Stimulated activated CD8-positive, alpha-beta memory T cell treated with anti-CD3 and anti-CD28 coated beads, Interleukin-12 subunit alpha, Interleukin-12 subunit beta, amount 100 ng/mL, for 24 hours (primary cell): ENCODE data around the gene ZFR.

Experiments used
- DNase-seq: peaks from one replicate; pipeline ENCODE4 v3.0.0-alpha.2; 2020; ENCODE audit errors: extremely low read depth

Gene ZFR

GRCh38 chr5:32360906-32361305 is 83.6 kb downstream of the ZFR start:
- no peak for DNase-seq

GRCh38 chr5:32358611-32359010 is 85.9 kb downstream of the ZFR start:
- DNase-seq = no peak

- DNase-seq = no peak
Observed at GRCh38 chr5:32357658-32358057, 86.9 kb downstream of the ZFR start.

- no peak for DNase-seq
Observed at GRCh38 chr5:32355686-32356085, 88.9 kb downstream of the ZFR start.

GRCh38 chr5:32353420-32353819 is 91.1 kb downstream of the ZFR start:
- DNase-seq = no peak

GRCh38 chr5:32352685-32353084 is 91.9 kb downstream of the ZFR start:
- no peak for DNase-seq

GRCh38 chr5:32346869-32347268 is 97.7 kb downstream of the ZFR start:
- no peak for DNase-seq

GRCh38 chr5:32343058-32343672 is 101.4 kb downstream of the ZFR start:
- DNase-seq = no peak

- DNase-seq = no peak
Observed at GRCh38 chr5:32342656-32343055, 101.9 kb downstream of the ZFR start.

- DNase-seq = no peak
Observed at GRCh38 chr5:32339878-32340277, 104.7 kb downstream of the ZFR start.

GRCh38 chr5:32339198-32339597 is 105.3 kb downstream of the ZFR start:
- no peak for DNase-seq

GRCh38 chr5:32332966-32333365 is 111.6 kb downstream of the ZFR start:
- no peak for DNase-seq

GRCh38 chr5:32332361-32332760 is 112.2 kb downstream of the ZFR start:
- no peak for DNase-seq

GRCh38 chr5:32331935-32332274 is 112.6 kb downstream of the ZFR start:
- DNase-seq = no peak

- DNase-seq = no peak
Observed at GRCh38 chr5:32331217-32331934, 113.2 kb downstream of the ZFR start.

GRCh38 chr5:32330126-32330971 is 114.2 kb downstream of the ZFR start:
- no peak for DNase-seq

GRCh38 chr5:32329395-32329834 is 115.1 kb downstream of the ZFR start:
- DNase-seq = no peak

GRCh38 chr5:32326216-32326772 is 118.2 kb downstream of the ZFR start:
- DNase-seq = no peak

GRCh38 chr5:32325616-32326015 is 118.9 kb downstream of the ZFR start:
- no peak for DNase-seq

- no peak for DNase-seq
Observed at GRCh38 chr5:32325062-32325461, 119.5 kb downstream of the ZFR start.

- no peak for DNase-seq
Observed at GRCh38 chr5:32323741-32324140, 120.8 kb downstream of the ZFR start.

GRCh38 chr5:32322882-32323281 is 121.7 kb downstream of the ZFR start:
- DNase-seq = no peak
